Keratinocyte (primary cell): ENCODE results near the gene SLC25A46. TPM values are rescaled to one million over a fixed set of nuclear protein-coding genes. Genes with fewer than 3 reads are reported as not detected.

Experiments
- DNase-seq: peaks from one replicate; pipeline ENCODE4 v3.0.0-alpha.2; 2011; ENCODE audit warnings: low read depth, missing footprints, low spot score
- FAIRE-seq: peaks from 2 replicates; lab custom pipeline; 2011; peaks lifted over from hg19 to GRCh38; lab: Jason Lieb, UNC
- H2AFZ ChIP-seq: 2 replicates; pipeline ENCODE4 v1.6.0; 2012; ENCODE audit warnings: low read length, control low read depth, inconsistent platforms; ENCODE audit not compliant: control insufficient read depth
- H3K27ac ChIP-seq: 2 replicates; pipeline ENCODE4 v1.5.1; 2011; ENCODE audit warnings: low read length; ENCODE audit not compliant: control insufficient read depth, insufficient read depth
- H3K27me3 ChIP-seq: 3 replicates; pipeline ENCODE4 v1.6.0; 2011; ENCODE audit warnings: low read length; ENCODE audit not compliant: control insufficient read depth, insufficient read depth; ENCODE audit errors: extremely low read depth
- H3K36me3 ChIP-seq, 2 experiments: 2 replicates in 1 of 2; 3 replicates in 1 of 2; pipeline ENCODE4 v1.5.1; 2011; ENCODE audit warnings: low read length in 2 of 2, mild to moderate bottlenecking in 1 of 2; ENCODE audit not compliant: control insufficient read depth in 2 of 2, insufficient read depth in 2 of 2; ENCODE audit errors: extremely low read depth in 1 of 2
- H3K4me1 ChIP-seq: 3 replicates; pipeline ENCODE4 v1.5.1; 2011; ENCODE audit warnings: low read length; ENCODE audit not compliant: control insufficient read depth, insufficient read depth; ENCODE audit errors: extremely low read depth
- H3K4me2 ChIP-seq: 3 replicates; pipeline ENCODE4 v1.6.0; 2011; ENCODE audit warnings: low read depth, low read length; ENCODE audit not compliant: control insufficient read depth, insufficient read depth; ENCODE audit errors: extremely low read depth
- H3K4me3 ChIP-seq, 3 experiments: fragments of 200-600 bp in 1 of 3; sonication (generic) in 1 of 3; 2 replicates in 2 of 3; 3 replicates in 1 of 3; pipeline ENCODE4 v1.5.1; 2011 to 2016; ENCODE audit warnings: low read length in 3 of 3, mild to moderate bottlenecking in 3 of 3, control low read depth in 2 of 3, inconsistent platforms in 1 of 3, low read depth in 1 of 3, mixed read lengths in 1 of 3, mixed run types in 1 of 3, moderate library complexity in 1 of 3; ENCODE audit not compliant: control insufficient read depth in 2 of 3, insufficient read depth in 2 of 3; ENCODE audit errors: extremely low read depth in 1 of 3
- H3K79me2 ChIP-seq: 2 replicates; pipeline ENCODE4 v1.6.0; 2012; ENCODE audit warnings: low read length; ENCODE audit not compliant: control insufficient read depth, insufficient read depth
- H3K9ac ChIP-seq: 3 replicates; pipeline ENCODE4 v1.6.0; 2011; ENCODE audit warnings: low read length; ENCODE audit not compliant: control insufficient read depth, insufficient read depth; ENCODE audit errors: extremely low read depth
- H3K9me1 ChIP-seq: 3 replicates; pipeline ENCODE4 v1.6.0; 2011; ENCODE audit warnings: low read length; ENCODE audit not compliant: control insufficient read depth, insufficient read depth; ENCODE audit errors: extremely low read depth
- H3K9me3 ChIP-seq: 2 replicates; pipeline ENCODE4 v1.5.1; 2012; ENCODE audit warnings: low read depth, low read length; ENCODE audit not compliant: control insufficient read depth
- H4K20me1 ChIP-seq: 3 replicates; pipeline ENCODE4 v1.6.0; 2011; ENCODE audit warnings: low read length; ENCODE audit not compliant: control insufficient read depth, insufficient read depth; ENCODE audit errors: extremely low read depth
- EZH2 ChIP-seq: IDR thresholded peaks from one replicate; pipeline ENCODE4 v1.6.1; 2012; ENCODE audit warnings: inconsistent platforms, mild to moderate bottlenecking, low read length, moderate library complexity
- dilution Hi-C: fragments of 300-500 bp; cut with MboI; formaldehyde crosslinking; loops from one replicate; pipeline ENCODE4 v1.7.0; 2020; ENCODE audit warnings: low sequenced_read_pairs; ENCODE audit not compliant: extremely low pct_ligation_motif_present
- polyA plus RNA-seq, 5 experiments: library from polyadenylated mRNA; depleted of rRNA in 3 of 5; stranded (reverse) in 3 of 5; stranded (forward) in 1 of 5; unstranded in 1 of 5; fragments of >200 nt; gene quantifications; 1 replicate in 1 of 5; 2 replicates in 3 of 5; 3 replicates in 1 of 5; pipeline versions ENCODE4 v1.2.1 to v1.2.3, GENCODE V29; 2011 to 2012; ENCODE audit warnings: missing spikeins in 2 of 5, low read depth in 1 of 5, low replicate concordance in 1 of 5
- TF ChIP-seq, protein P1 (sequence below), 3 experiments: IDR thresholded peaks in 1 of 3; conservative IDR thresholded peaks in 1 of 3; optimal IDR thresholded peaks in 1 of 3; 2 replicates in 2 of 3; 3 replicates in 1 of 3; pipeline versions ENCODE3 to v1.5.1; 2011; ENCODE audit warnings: low read length in 3 of 3, mild to moderate bottlenecking in 3 of 3, moderate library complexity in 2 of 3, control low read depth in 1 of 3, inconsistent platforms in 1 of 3; ENCODE audit not compliant: insufficient read depth in 2 of 3; ENCODE audit errors: extremely low read depth in 1 of 3

SLC25A46 gene
- polyA plus RNA-seq, 1 donor (not counting 4 experiments of a cell fraction or from before 2014, with no cell fraction given), result 56.2 TPM

DNA sequence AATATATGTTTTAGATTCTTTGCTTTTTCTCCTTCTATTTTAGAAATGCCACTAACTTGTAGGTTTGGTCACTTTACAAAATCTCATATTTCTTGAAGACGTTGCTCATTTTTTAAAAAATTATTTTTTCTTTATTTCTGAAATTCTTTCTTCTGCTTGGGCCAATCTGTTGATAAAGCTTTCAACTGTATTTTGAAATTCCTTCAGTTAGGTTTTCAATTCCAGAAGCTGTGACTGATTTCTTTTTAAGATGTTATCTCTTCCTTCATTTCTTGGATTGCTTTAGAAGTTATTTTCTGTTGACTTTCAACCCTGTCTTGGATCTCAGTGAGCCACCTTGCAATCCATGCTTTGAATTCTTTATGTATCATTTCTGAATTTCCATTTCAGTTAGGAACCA is 64.2 kb downstream of the SLC25A46 start:
- dilution Hi-C loops, result no loop called here

DNA sequence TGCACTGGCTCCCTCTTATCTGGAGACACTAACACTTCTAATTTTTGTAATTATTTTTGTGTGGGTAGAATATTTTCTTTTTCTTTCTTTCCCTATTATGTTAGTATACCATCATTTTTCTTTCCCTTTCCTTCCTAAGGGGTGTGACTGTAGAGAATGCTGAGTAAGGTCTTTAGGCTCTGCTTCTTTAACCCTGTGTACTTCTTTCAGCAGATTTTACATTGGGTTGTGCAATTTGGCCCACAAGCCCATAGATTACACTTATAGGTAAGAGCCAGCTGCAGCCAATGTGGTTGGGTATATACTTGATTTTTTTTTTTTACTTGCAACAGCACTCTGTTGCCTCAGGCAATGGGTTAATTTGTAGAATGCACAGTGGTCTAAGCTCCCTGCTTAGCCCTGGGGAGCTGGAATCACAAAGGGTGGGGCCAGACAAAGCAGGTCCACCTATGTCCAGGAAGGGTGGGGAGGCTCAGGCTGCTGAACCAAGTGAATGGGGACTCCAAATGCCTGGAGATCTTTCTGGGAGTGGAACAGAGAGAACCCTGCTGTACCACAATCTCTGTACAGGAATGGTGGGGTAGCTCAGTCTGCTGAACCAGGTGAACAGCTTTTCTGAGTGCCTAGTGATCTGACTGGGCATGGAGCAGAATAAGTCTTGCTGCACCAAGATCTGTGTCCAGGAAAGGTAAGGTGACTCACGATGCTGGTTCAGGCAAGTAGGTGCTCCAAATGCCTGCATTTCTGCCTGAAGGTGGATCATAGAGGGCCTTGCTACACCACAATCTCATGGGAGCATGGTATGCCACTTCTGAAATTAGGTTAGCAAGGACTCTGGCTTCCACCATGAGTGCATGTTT is 64.9 kb downstream of the SLC25A46 start:
- peak overlapping the region; percentile 1 for H3K27ac ChIP-seq
- FAIRE-seq (peak; percentile 86), DNase-seq (peak; percentile 58)
- TF ChIP-seq, protein P1, sequence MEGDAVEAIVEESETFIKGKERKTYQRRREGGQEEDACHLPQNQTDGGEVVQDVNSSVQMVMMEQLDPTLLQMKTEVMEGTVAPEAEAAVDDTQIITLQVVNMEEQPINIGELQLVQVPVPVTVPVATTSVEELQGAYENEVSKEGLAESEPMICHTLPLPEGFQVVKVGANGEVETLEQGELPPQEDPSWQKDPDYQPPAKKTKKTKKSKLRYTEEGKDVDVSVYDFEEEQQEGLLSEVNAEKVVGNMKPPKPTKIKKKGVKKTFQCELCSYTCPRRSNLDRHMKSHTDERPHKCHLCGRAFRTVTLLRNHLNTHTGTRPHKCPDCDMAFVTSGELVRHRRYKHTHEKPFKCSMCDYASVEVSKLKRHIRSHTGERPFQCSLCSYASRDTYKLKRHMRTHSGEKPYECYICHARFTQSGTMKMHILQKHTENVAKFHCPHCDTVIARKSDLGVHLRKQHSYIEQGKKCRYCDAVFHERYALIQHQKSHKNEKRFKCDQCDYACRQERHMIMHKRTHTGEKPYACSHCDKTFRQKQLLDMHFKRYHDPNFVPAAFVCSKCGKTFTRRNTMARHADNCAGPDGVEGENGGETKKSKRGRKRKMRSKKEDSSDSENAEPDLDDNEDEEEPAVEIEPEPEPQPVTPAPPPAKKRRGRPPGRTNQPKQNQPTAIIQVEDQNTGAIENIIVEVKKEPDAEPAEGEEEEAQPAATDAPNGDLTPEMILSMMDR (optimal IDR thresholded peaks at IDR 0.05 in 1 of 3, IDR thresholded peaks at IDR 0.05 in 1 of 3, conservative IDR thresholded peaks at IDR 0.05 in 1 of 3; ENCODE audit: extremely low read depth in 1 of 3, insufficient read depth in 2 of 3, low read length in 3 of 3), result peak; percentile 27 to 48 (median 45)
- TF ChIP-seq EZH2, result no peak
- dilution Hi-C loops, result no loop called here
- no peaks in the 10 kb centered on the region for H4K20me1 ChIP-seq
- no peaks in the 10 kb centered on the region for H3K79me2 ChIP-seq
- no peaks in the 10 kb centered on the region for H3K9me3 ChIP-seq
- no peak overlapping the region for H3K4me3 ChIP-seq
- peaks cover 12% of the 10 kb centered on the region for H3K4me1 ChIP-seq
- H3K9me1 ChIP-seq, result no peaks in the 10 kb centered on the region
- H2AFZ ChIP-seq, result peak overlapping the region; percentile 75
- H3K4me2 ChIP-seq, result peak overlapping the region; percentile 17
- H3K36me3 ChIP-seq, result no peaks in the 10 kb centered on the region
- H3K9ac ChIP-seq, result no peak overlapping the region
- no peaks in the 10 kb centered on the region for H3K27me3 ChIP-seq

More for the DNA sequence above, 64.2 kb downstream of the SLC25A46 start:
- Histone ChIP-seq H2AFZ (no peak overlapping the region), H3K4me2 (no peak overlapping the region), H3K79me2 (no peaks in the 10 kb centered on the region), H3K27me3 (no peaks in the 10 kb centered on the region), H3K9ac (no peak overlapping the region), H4K20me1 (no peaks in the 10 kb centered on the region), H3K36me3 (no peaks in the 10 kb centered on the region), H3K9me1 (no peaks in the 10 kb centered on the region), H3K27ac (no peak overlapping the region), H3K4me3 (no peak overlapping the region), H3K4me1 (peaks cover 12% of the 10 kb centered on the region), H3K9me3 (no peaks in the 10 kb centered on the region)
- FAIRE-seq, result no peak
- no peak for TF ChIP-seq EZH2
- TF ChIP-seq, protein P1 (optimal IDR thresholded peaks at IDR 0.05 in 1 of 3, IDR thresholded peaks at IDR 0.05 in 1 of 3, conservative IDR thresholded peaks at IDR 0.05 in 1 of 3; ENCODE audit: extremely low read depth in 1 of 3, insufficient read depth in 2 of 3, low read length in 3 of 3), result no peak
- DNase-seq, result no peak
